GM21390 (cell line): Measurements from ENCODE around the gene TLE1.
"Not testable (repeated sequence)": the region's sequence is repeated elsewhere in the genome, so short reads cannot be mapped to it uniquely, and the experiment has no call there.

ENCODE experiments used
- ATAC-seq: cut with Tn5 transposase; IDR thresholded peaks from one replicate; pipeline ENCODE4 v1.9.1; 2021; ENCODE audit not compliant: unreplicated experiment

TLE1 gene

GRCh38 chr9:81602887-81603680 is 86.3 kb downstream of the TLE1 start:
- no peak for ATAC-seq

GRCh38 chr9:81601639-81602623 is 87.4 kb downstream of the TLE1 start:
- ATAC-seq, result no peak

- no peak for ATAC-seq
Observed at GRCh38 chr9:81600631-81601030, 88.7 kb downstream of the TLE1 start.

- ATAC-seq, result no peak
Observed at GRCh38 chr9:81599837-81600236, 89.5 kb downstream of the TLE1 start.

- no peak for ATAC-seq
Observed at GRCh38 chr9:81598811-81599210, 90.5 kb downstream of the TLE1 start.

- ATAC-seq, result no peak
Observed at GRCh38 chr9:81598123-81598497, 91.2 kb downstream of the TLE1 start.

GRCh38 chr9:81597419-81598122 is 91.8 kb downstream of the TLE1 start:
- ATAC-seq, result no peak

GRCh38 chr9:81596679-81597418 is 92.5 kb downstream of the TLE1 start:
- no peak for ATAC-seq

GRCh38 chr9:81595887-81596543 is 93.3 kb downstream of the TLE1 start:
- ATAC-seq, result no peak

GRCh38 chr9:81595293-81595692 is 94.1 kb downstream of the TLE1 start:
- ATAC-seq, result not testable (repeated sequence)

- no peak for ATAC-seq
Observed at GRCh38 chr9:81594415-81594814, 94.9 kb downstream of the TLE1 start.

- no peak for ATAC-seq
Observed at GRCh38 chr9:81592887-81593266, 96.5 kb downstream of the TLE1 start.

- ATAC-seq, result no peak
Observed at GRCh38 chr9:81591791-81592190, 97.6 kb downstream of the TLE1 start.

GRCh38 chr9:81590688-81591087 is 98.7 kb downstream of the TLE1 start:
- ATAC-seq, result no peak

- no peak for ATAC-seq
Observed at GRCh38 chr9:81589819-81590218, 99.5 kb downstream of the TLE1 start.

GRCh38 chr9:81589392-81589791 is 100.0 kb downstream of the TLE1 start:
- ATAC-seq, result no peak

GRCh38 chr9:81588148-81588871 is 101.0 kb downstream of the TLE1 start:
- no peak for ATAC-seq

GRCh38 chr9:81586786-81587185 is 102.6 kb downstream of the TLE1 start:
- no peak for ATAC-seq

- ATAC-seq, result no peak
Observed at GRCh38 chr9:81585191-81585763, 104.1 kb downstream of the TLE1 start.
